ENCODE results near the gene TPM2.
"Not testable (repeated sequence)": the region's sequence is repeated elsewhere in the genome, so short reads cannot be mapped to it uniquely, and the experiment has no call there.

Gene TPM2

DNA sequence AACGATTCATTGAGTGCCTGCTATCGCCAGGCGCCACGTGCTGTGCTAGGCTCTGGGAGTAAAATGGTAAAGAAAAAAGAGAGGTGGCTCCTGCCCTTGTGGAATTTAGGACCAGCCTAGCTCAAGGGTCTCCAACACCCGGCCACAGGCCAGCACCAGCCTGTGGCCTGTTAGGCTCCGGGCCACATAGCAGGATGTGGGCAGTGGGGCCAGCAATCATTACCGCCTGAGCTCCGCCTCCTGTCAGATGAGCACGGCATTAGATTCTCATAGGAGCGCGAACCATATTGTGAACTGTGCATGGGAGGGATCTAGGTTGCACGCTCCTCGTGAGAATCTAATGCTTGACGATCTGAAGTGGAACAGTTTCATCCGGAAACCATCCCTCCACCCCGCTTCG, 33.4 kb downstream of the TPM2 start:
- DNase-seq (ENCODE audit: low spot score): no peak

DNA sequence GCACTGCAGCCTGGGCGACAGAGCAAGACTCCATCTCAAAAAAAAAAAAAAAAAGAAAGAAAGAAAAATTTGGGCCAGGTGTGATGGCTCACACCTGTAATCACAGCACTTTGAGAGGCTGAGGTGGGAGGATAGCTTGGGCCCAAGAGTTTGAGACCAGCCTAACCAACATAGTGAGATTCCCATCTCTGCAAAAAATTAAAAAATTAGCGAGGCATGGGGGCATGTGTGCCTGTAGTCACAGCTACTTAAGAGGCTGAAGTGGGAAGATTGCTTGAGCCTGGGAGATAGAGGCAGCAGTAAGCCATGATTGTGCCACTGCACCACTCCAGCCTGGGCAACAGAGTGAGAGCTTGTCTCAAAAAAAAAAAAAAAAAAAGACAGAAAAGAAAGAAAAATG, 36.1 kb downstream of the TPM2 start:
- DNase-seq (ENCODE audit: low spot score): no peak

DNA sequence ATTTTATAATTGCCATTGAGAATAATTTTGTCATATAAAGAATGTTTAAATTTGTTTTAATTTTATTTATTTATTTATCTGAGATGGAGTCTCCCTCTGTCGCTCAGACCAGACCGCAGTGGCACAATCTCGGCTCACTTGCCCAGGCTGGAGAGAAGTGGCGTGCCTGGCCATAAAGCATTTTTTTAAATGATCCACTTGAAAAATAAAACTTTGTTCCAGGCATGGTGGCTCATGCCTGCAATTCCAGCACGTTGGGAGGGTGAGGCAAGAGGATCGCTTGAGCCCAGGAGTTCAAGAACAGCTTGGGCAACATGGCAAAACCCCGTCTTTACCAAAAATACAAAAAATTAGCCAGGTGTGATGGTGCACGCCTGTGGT, 36.9 kb downstream of the TPM2 start:
- no peak for DNase-seq (ENCODE audit: low spot score)

DNA sequence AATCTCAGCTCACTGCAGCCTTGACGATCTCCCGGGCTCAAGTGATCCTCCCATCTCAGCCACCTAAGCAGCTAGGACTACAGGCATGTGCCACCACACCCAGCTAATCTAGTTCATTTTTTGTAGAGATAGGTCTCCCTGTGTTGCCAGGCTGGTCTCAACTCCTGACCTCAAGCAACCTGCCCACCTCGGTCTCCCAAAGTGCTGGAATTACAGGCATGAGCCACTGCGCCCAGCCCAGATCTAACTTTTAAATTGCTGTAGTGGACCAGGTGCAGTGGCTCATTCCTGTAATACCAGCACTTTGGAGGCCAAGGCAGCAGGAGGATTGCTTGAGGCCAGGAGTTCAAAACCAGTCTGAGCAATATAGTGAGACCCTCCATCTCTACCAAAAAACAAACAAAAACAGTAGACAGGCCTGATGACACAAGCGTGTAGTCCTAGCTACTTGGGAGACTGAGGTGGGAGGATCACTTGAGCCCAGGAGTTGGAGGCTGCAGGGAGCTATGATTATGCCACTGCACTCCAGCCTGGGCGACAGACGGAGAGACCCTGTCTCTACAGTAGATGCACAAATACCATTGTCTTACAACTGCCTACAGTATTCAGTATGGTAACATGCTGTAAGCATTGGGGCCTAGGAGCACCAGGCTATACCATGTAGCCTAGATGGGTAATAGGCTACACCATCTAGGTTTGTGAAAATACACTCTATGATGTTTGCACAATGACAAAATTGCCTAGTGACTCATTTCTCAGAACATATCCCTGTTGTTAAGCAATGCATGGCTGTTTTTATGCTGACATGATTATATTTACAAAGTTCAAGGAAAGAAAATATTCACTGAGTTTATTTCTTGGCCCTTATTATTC, 37.5 kb downstream of the TPM2 start:
- no peak for DNase-seq (ENCODE audit: low spot score)

DNA sequence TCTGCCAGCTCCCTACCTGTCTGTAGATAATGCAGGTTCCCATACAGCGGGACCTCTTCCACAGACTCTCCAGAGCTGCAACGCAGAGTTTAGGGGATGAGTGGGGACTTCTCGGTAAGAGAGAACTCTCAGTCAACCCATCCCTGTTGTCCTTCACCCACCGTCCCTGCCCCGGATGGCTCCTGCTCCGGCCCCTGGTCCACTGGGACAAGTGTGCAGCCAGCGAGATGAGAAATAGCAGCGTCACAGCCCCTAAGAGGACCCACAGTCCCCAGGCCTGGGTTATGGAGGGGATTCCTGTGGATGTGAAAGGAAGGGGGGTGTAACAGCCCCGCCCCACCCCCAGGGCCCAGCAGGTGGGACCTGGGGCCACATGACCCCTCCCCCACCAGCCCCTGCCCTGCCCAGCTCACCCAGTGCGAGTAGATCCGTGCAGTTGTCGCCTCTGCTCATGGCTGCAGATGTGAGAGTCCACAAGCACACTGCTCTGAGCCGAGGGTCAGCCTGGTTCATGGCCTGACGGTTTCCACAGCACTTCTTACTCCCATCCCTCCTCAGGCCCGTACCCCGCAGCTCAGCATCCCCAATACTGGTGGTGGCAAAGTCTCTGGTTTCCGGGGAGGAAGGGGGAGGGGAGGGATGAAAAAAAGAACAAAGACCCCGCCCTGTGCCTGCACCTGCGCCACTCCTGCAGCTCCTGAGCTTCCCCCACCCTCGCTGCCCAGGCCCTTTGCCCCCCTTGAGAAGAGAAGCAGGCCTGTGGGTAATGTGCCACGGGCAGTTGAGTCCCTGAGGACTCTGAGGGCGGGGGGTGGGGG, 39.2 kb downstream of the TPM2 start, which contains the start of gene SIT1:
Gene SIT1 (minus strand): TSS at position 591 of the 818 bp plus-strand sequence. CDS start 78 bp downstream, at position 513.
- peak; percentile 45 for DNase-seq (ENCODE audit: low spot score)

DNA sequence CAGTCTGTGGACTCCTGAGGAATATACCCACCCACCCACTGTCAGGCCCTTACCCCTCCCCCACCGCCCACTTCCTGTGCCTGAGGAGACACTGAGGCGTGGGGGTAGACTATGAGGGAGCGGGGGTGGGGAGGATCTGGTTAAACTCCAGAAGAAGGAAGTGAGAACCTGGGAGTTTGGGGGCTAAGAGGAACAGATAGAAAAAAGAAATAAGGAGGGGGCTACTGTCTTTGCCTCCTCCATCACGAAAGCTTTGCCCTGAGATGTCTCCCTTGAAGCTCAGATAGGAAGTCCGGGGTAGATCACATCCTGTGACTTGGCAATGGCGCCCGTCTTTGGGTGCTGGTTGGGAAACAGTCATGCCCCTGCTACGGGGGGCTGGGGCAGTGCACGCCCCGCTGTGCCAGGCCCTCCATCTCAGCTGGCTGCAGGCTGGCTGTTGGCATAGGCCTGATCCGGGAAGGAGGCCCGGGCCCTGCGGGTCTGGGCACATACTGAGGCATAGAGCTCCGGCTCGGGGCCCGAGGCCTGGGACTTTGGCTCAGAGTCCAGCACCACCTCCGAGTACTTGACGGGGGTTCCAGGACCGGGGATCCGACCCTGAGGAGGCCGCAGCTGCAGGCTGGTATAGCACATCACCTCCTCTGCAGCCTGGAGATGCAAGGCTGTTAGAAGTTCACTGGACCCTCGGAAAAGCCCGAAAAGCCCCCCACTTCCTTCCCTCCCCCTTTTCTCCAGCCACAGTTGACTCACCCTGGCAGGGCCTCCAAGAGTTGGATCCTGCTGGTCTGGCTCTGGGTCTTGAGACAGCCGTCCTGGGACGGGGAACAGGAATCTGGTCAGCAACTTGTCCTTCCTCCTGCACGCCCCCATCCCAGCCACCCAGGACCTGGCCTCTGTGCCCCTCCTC, 40.0 kb downstream of the TPM2 start:
- peak; percentile 55 for DNase-seq (ENCODE audit: low spot score)

DNA sequence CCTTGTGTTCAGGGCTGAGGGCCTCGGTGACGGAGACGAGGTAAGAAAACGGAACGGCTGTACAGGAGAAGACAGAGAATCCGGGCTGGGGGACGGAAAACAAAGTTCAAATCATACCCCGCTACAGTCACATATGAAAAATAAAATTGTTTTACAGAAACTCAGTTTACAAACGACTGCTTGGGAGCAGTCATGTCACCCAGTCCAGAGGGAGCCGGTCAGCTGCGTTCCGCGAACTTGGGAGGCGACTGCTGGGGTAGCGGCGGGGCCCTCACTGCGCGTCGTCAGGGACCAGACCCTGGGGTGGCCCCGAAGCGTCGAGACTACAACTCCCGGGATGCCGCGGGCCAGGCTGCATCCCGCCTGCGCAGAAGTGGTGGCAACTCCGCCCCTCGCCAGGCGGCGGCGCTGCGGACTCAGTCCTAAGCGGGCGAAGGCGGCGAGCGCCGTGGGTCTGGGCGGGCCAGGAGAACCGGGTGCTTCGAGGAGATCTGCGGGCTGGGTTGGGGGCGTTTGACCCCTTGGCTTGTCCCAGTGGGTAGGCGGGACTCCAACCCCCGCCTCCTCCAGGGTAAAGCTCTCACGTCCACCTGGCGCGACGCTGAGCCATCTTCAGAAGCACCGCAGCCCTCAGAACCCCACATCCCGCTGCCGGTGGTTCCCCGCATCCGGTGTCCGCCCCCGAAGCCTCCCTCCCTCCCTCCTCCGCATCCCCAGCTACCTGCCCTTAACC, 43.0 kb downstream of the TPM2 start:
- peak; percentile 91 for DNase-seq (ENCODE audit: low spot score)

DNA sequence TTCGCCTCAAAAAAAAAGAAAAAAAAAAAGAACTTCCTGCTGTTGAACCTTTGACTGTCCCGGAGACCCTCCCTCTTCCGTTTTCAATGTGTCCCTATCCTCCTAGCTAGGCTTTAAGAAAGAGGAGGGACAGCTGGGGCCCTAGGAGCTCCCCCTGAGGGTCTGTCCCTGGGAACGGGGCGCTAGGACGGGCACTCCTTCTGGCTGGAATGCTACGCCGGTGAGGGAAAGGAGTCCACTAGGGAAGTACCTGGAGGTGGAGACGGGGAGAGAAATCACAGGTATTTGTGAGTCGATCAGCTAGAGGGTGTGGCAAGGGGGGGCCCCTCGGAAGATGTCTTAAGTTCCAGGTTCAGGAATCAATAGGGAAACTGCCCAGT, 43.6 kb downstream of the TPM2 start:
- no peak for DNase-seq (ENCODE audit: low spot score)

DNA sequence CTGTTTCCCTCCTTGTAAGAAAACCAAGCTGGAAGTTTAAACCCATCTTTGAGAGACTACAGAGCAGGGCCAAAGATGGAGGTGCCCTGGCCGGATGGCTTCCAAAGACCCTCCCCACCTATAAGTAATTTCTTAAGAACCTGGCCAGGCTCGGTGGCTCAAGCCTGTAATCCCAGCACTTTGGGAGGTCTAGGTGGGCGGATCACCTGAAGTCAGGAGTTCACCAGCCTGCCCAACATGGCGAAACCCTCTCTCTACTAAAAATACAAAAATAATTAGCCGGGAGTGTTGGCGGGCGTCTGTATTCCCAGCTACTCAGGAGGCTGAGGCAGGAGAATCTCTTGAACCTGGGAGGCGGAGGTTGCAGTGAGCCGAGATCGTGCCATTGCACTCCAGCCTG, 44.0 kb downstream of the TPM2 start:
- DNase-seq (ENCODE audit: low spot score): not testable (repeated sequence)

DNA sequence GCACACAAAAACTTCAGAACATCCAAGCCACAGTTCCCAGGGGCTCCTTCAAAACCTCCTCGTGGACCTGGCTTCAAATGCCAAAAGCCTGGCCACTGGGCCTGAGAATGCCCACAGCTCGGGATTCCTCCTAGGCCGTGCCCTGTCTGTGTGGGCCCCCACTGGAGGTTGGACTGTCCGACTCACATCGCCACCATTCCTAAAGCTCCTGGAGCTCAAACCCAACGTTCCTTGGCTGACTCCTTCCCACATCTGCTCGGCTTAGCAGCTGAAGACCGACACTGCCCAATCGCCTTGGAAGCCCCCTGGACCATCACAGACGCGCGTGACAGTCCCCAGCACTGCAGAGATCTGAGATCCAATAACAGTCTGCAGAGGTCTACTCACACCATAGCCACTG, 46.7 kb downstream of the TPM2 start:
- no peak for DNase-seq (ENCODE audit: low spot score)

DNA sequence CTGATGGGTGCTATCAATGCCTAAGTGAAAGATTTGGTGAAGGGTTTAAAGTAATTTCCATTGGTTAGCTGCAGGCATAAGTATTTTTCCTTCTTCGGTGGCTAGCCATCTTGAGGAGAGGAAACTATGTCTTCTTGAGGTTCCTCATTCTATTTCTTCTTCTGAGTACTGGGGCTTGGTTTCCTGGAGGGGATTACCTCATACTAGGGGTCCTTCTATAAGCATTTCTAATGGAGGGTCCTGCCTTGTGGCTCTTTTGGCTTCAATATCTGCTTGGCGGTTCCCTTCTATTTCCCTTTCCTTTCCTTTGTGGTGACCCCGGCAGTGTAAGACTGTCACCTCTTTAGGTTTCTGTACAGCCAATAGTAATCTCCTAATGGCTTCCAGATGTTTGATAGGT, 48.2 kb downstream of the TPM2 start:
- DNase-seq (ENCODE audit: low spot score): not testable (repeated sequence)

DNA sequence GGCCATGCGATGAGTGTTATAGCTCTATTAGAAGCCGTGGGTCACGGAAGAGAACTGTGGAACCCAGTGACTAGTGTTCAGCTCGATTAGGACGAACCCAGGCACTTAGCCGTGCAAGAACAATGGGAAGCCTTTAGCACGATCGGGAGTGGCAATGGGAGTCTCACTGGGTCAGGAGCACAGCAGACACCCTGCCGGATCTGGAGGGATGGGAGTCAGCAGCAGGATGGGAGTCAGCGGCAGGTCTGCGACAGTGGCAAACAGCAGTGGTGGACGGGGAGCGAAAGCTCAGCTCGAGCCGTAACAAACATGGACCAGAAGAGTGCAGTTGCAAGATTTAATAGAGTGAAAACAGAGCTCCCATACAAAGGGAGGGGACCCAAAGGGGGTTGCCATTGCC, 49.3 kb downstream of the TPM2 start:
- not testable (repeated sequence) for DNase-seq (ENCODE audit: low spot score)

DNA sequence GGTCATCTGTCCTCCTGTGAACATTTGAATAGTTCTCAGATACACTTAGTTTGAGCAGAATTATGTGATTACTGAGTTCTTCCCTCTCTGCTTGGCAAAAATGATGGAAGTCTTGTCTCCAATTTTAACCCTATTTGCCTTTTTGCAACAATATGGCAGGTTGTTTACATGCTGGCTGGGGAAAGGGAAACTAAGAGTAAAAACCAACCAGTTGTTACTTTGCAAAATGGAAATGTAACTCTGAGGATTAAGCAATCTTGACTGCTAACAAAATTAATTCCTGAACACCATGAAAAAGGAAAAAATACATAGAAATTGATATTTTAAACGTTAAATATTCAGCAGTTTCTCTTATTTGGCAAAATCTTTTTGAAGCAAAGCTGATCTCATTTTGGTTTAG, 50.1 kb downstream of the TPM2 start:
- no peak for DNase-seq (ENCODE audit: low spot score)

DNA sequence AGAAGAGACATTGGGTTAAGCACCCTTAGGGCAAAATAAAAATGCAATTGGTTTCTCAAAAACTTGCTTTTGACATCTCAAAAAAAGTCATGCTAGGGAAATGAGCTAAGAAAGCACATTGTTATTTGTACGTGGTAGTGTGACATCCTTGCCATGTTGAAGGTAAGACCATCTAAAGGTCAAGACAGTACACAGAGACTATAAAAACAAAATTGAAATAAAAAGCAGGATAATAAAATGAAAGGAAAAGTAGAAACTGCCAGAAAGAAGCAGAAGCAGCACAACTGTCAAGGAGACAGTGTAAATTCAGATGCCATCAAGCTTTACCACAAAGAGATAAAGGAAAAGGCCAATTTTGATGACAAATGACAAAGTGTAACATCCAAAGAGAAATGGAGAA, 50.5 kb downstream of the TPM2 start:
- DNase-seq (ENCODE audit: low spot score): not testable (repeated sequence)

DNA sequence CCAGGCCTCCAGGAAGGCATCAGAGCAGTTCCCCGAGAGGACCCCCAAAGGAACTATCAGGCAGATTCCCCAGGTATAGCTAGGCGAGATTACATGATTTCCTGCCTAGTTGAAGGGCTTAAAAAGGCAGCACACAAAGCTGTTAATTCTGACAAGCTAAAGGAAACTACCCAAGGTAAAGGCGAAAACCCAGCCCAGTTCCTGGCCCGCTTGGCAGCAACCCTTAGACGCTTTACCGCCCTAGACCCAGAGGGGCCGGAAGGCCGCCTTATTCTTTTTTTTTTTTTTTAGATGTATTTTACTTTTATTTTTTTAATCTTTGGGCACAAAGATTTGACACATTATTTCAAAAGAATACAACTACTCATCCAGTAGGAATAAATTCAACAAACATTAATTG, 51.0 kb downstream of the TPM2 start:
- DNase-seq (ENCODE audit: low spot score): peak; percentile 45

DNA sequence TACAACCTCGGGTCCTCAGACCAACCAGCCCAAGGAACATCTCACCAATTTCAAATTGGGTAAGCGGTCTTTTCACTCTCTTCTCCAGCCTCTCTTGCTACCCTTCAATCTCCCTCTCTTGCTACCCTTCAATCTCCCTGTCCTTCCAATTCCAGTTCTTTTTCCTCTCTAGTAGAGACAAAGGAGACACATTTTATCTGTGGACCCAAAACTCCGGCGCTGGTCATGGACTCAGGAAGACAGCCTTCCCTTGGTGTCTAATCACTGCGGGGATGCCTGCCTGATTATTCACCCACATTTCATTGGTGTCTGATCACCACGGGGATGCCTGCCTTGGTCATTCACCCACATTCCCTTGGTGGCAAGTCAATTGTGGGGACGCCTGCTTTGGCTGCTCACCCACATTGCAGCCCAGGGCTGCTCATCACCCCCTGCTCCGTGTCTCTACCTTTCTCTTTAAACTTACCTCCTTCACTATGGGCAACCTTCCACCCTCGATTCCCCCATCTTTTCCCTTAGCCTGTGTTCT, 52.2 kb downstream of the TPM2 start:
- not testable (repeated sequence) for DNase-seq (ENCODE audit: low spot score)

DNA sequence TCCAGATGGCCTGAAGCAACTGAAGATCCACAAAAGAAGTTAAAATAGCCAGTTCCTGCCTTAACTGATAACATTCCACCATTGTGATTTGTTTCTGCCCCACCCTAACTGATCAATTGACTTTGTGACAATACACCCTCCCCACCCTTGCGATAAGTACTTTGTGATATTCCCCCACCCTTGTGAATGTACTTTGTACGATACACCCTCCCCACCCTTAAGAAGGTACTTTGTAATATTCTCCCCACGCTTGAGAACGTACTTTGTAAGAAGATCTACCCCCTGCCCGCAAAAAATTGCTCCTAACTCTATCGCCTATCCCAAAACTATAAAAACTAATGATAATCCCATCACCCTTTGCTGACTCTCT, 52.9 kb downstream of the TPM2 start:
- DNase-seq (ENCODE audit: low spot score): not testable (repeated sequence)

DNA sequence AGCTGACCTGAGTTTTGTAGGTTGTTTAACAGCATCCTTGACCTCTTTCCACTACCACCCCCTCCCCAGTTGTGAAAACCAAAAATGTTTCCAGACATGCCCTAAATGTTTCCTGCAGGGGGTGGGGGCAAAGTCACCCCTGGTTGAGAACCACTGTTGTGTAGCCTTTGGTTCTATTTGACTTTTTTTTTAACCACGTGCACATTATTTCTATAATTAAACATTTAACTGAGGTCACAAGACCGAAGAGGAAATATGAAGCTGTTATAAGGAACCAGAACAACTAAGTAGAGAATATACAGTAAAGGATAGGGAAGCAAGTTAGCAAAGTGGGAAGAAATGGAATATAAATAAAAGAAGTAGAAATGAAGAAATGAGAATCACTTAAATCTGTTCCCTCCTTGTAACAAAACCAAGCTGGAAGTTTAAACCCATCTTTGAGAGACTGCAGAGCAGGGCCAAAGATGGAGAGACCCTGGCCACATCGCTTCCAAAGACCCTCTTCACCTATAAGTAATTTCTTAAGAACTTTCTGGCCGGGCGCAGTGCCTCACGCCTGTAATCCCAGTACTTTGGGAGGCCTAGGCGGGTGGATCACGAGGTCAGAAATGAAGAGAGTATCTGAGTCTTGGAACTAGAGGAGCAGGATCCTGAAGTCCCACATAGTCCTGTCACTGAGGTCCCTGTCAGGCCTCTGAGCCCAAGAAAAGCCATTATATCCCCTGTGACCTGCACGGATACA, 53.4 kb downstream of the TPM2 start:
- DNase-seq (ENCODE audit: low spot score): no peak

DNA sequence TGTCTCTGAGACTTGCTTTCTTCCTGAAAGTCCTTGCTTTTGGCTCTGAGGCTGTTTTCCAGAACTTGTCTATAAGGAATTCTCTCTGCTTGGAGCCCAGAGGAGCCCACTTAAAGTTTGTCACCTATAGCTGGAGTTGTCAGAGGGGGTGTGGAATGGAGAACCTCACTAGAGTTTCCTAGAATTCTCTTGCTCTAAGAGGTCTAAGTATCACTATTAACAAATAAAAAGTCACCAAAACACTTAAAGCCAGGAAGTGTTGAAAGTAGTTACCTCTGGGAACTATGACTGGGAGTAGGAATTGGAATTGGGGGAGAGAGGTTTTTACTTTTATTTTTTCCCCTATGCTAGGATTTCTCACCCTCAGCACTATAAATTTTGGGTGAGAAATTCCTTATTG, 54.0 kb downstream of the TPM2 start:
- no peak for DNase-seq (ENCODE audit: low spot score)

Measured in CD4-positive, alpha-beta T cell treated with Interleukin-2 at 100 ng/mL for 4 hours (primary cell).